PFSK-1 (cell line): ENCODE results near the gene TLNRD1.

Source experiments
- POLR2AphosphoS5 ChIP-seq: IDR thresholded peaks from 2 replicates; pipeline ENCODE4 v1.6.1; 2012; ENCODE audit warnings: low read depth, mild to moderate bottlenecking, control low read depth, low read length, moderate library complexity
- TF ChIP-seq, protein P1 (sequence below), 2 experiments: IDR thresholded peaks; 2 replicates each; pipeline versions ENCODE4 v1.6.1 to v1.8.0; 2011 to 2012; ENCODE audit warnings: low read depth in 2 of 2, low read length in 2 of 2, control low read depth in 1 of 2, inconsistent platforms in 1 of 2, mild to moderate bottlenecking in 1 of 2, moderate library complexity in 1 of 2; ENCODE audit not compliant: insufficient read depth in 1 of 2

DNA sequence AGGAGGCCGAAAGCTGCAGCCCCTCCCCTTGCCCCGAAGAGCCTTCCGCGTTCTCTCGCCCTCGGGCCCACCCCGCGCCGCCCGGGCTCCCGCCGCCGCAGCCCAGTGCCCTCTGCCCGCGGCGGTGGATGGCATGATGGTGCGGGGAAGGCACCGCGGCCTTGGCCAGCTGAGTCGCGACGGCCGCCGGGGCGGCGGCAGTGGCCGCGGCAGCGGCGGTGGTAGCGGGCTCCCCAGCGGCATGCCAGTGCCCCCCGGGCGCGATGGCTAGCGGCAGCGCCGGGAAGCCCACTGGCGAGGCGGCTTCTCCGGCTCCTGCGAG, 1.2 kb downstream of the TLNRD1 start:
- TF ChIP-seq, protein P1, sequence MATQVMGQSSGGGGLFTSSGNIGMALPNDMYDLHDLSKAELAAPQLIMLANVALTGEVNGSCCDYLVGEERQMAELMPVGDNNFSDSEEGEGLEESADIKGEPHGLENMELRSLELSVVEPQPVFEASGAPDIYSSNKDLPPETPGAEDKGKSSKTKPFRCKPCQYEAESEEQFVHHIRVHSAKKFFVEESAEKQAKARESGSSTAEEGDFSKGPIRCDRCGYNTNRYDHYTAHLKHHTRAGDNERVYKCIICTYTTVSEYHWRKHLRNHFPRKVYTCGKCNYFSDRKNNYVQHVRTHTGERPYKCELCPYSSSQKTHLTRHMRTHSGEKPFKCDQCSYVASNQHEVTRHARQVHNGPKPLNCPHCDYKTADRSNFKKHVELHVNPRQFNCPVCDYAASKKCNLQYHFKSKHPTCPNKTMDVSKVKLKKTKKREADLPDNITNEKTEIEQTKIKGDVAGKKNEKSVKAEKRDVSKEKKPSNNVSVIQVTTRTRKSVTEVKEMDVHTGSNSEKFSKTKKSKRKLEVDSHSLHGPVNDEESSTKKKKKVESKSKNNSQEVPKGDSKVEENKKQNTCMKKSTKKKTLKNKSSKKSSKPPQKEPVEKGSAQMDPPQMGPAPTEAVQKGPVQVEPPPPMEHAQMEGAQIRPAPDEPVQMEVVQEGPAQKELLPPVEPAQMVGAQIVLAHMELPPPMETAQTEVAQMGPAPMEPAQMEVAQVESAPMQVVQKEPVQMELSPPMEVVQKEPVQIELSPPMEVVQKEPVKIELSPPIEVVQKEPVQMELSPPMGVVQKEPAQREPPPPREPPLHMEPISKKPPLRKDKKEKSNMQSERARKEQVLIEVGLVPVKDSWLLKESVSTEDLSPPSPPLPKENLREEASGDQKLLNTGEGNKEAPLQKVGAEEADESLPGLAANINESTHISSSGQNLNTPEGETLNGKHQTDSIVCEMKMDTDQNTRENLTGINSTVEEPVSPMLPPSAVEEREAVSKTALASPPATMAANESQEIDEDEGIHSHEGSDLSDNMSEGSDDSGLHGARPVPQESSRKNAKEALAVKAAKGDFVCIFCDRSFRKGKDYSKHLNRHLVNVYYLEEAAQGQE (IDR thresholded peaks at IDR 0.05; ENCODE audit: insufficient read depth in 1 of 2, low read depth in 2 of 2, low read length in 2 of 2) = no peak
- TF ChIP-seq POLR2AphosphoS5 = no peak
